ENCODE data around the gene FRMD8. TPM values are rescaled to one million over a fixed set of nuclear protein-coding genes. Genes with fewer than 3 reads are reported as not detected.

Gene FRMD8
- total RNA-seq, 1 experiment from 2014 or later = 51.1 TPM

GRCh38 chr11:65456418-65456817 lies 70.0 kb downstream of the FRMD8 start:
- POLR2A ChIA-PET (ENCODE audit: low non-redundant PET) = no interaction called here
- CTCF ChIA-PET = interaction anchor here (0.6 to 0.7 kb wide), 2 partner anchors 90 to 100 kb away, joined by 3 to 4 read pairs; no protein-coding TSS in a partner anchor
- Histone ChIP-seq H3K4me3 (ENCODE audit: low read depth, low read length, poor library complexity, severe bottlenecking) (no peak overlapping the region), H3K36me3 (ENCODE audit: insufficient read depth, low read length, poor library complexity, severe bottlenecking) (no peaks in the 10 kb centered on the region), H3K9me3 (ENCODE audit: low read depth, low read length, poor library complexity, severe bottlenecking) (no peaks in the 10 kb centered on the region), H3K4me1 (ENCODE audit: insufficient read depth, low read length, poor library complexity, severe bottlenecking) (peaks cover 15% of the 10 kb centered on the region), H3K27ac (ENCODE audit: low read depth, low read length, poor library complexity, severe bottlenecking) (no peak overlapping the region), H3K27me3 (replicated peaks; ENCODE audit: insufficient read depth, low read depth, low read length, poor library complexity) (no peaks in the 10 kb centered on the region)
- BruUV-seq (replicated peaks) = no TSS peak
- no peak for TF ChIP-seq EZH2 (IDR thresholded peaks at IDR 0.05; ENCODE audit: borderline replicate concordance, low read depth, low read length, poor library complexity, severe bottlenecking)
- no peak for TF ChIP-seq CTCF (conservative IDR thresholded peaks at IDR 0.05; ENCODE audit: low read depth, low read length)
- intact Hi-C loops (cut with micrococcal nuclease; ENCODE audit: unreplicated experiment) = no loop called here
- no peak for DNase-seq (ENCODE audit: low spot score)

GRCh38 chr11:65459552-65459951 lies 73.1 kb downstream of the FRMD8 start:
- CTCF ChIA-PET = no interaction called here
- TF ChIP-seq CTCF (conservative IDR thresholded peaks at IDR 0.05; ENCODE audit: low read depth, low read length) (no peak), EZH2 (IDR thresholded peaks at IDR 0.05; ENCODE audit: borderline replicate concordance, low read depth, low read length, poor library complexity, severe bottlenecking) (no peak)
- H3K36me3 ChIP-seq (ENCODE audit: insufficient read depth, low read length, poor library complexity, severe bottlenecking) = no peaks in the 10 kb centered on the region

More at GRCh38 chr11:65459552-65459951, 73.1 kb downstream of the FRMD8 start:
- Histone ChIP-seq H3K4me3 (ENCODE audit: low read depth, low read length, poor library complexity, severe bottlenecking) (no peak overlapping the region), H3K4me1 (ENCODE audit: insufficient read depth, low read length, poor library complexity, severe bottlenecking) (peaks cover 8% of the 10 kb centered on the region), H3K27ac (ENCODE audit: low read depth, low read length, poor library complexity, severe bottlenecking) (no peak overlapping the region), H3K27me3 (replicated peaks; ENCODE audit: insufficient read depth, low read depth, low read length, poor library complexity) (no peaks in the 10 kb centered on the region), H3K9me3 (ENCODE audit: low read depth, low read length, poor library complexity, severe bottlenecking) (no peaks in the 10 kb centered on the region)
- no TSS peak for BruUV-seq (replicated peaks)
- intact Hi-C loops (cut with micrococcal nuclease; ENCODE audit: unreplicated experiment) = no loop called here
- no peak for DNase-seq (ENCODE audit: low spot score)
- POLR2A ChIA-PET (ENCODE audit: low non-redundant PET) = no interaction called here

Other genes starting within 250 kb of the FRMD8 start
- not detected in 2 replicates for gene SPDYC, start 216.4 kb upstream of the FRMD8 start, total RNA-seq (2021)
- 79.9 and 91.9 TPM in 2 replicates for gene CAPN1, start 204.7 kb upstream of the FRMD8 start, total RNA-seq (2021)
- 92.4 TPM in 2 replicates for gene POLA2, start 124.7 kb upstream of the FRMD8 start, total RNA-seq (2021)
- 4.8 and 5.4 TPM in 2 replicates for gene CDC42EP2, start 71.8 kb upstream of the FRMD8 start, total RNA-seq (2021)
- 125 and 149 TPM in 2 replicates for gene DPF2, start 52.8 kb upstream of the FRMD8 start, total RNA-seq (2021)
- 2.3 and 3.5 TPM in 2 replicates for gene TIGD3, start 31.9 kb upstream of the FRMD8 start, total RNA-seq (2021)
- 5.3 and 7.4 TPM in 2 replicates for gene SLC25A45, start 4.0 kb upstream of the FRMD8 start, total RNA-seq (2021)
- 196 and 211 TPM in 2 replicates for gene NEAT1, start 36.2 kb downstream of the FRMD8 start, total RNA-seq (2021)
- 4,586 and 4,701 TPM in 2 replicates for gene MALAT1, start 112.4 kb downstream of the FRMD8 start, total RNA-seq (2021)
- gene SCYL1, start 138.4 kb downstream of the FRMD8 start, total RNA-seq (2021) = 90.6 and 95.7 TPM in 2 replicates
- gene LTBP3, start 171.7 kb downstream of the FRMD8 start, total RNA-seq (2021) = 92.1 and 123 TPM in 2 replicates
- gene ZNRD2, start 183.8 kb downstream of the FRMD8 start, total RNA-seq (2021) = 95.4 and 98.9 TPM in 2 replicates
- 79.8 and 88.3 TPM in 2 replicates for gene FAM89B, start 185.9 kb downstream of the FRMD8 start, total RNA-seq (2021)
- gene EHBP1L1, start 189.4 kb downstream of the FRMD8 start, total RNA-seq (2021) = 29.5 and 40.9 TPM in 2 replicates
- 1.7 and 2.3 TPM in 2 replicates for gene KCNK7, start 209.2 kb downstream of the FRMD8 start, total RNA-seq (2021)
- 92.8 and 94.2 TPM in 2 replicates for gene MAP3K11, start 227.6 kb downstream of the FRMD8 start, total RNA-seq (2021)
- 63.4 and 68.0 TPM in 2 replicates for gene PCNX3, start 229.1 kb downstream of the FRMD8 start, total RNA-seq (2021)

All from A673 (cell line).